SK-N-SH (cell line): ENCODE measurements around the gene SLC35A5. TPM values are rescaled to one million over a fixed set of nuclear protein-coding genes. Genes with fewer than 3 reads are reported as not detected.

ENCODE experiments used
- CTCF ChIA-PET: fragments of 300-600, 350-600 bp; formaldehyde crosslinking; extraction: SDS; loops from one replicate; lab custom pipeline; 2021; lab: Yijun Ruan, JAX
- POLR2A ChIA-PET: fragments of 350-600 bp; sonication (Branson Sonifier 250); formaldehyde crosslinking; extraction: SDS; loops from one replicate; lab custom pipeline; 2020; ENCODE audit warnings: antibody characterized with exemption, inconsistent platforms; lab: Yijun Ruan, JAX
- DNase-seq: peaks from one replicate; pipeline ENCODE4 v3.0.0; 2012
- H2AFZ ChIP-seq: fragments of 200-600 bp; sonication (generic); 2 replicates; pipeline ENCODE4 v1.8.1; 2016; ENCODE audit warnings: antibody characterized with exemption, mild to moderate bottlenecking, low read depth
- H3F3A ChIP-seq: fragments of 200-600 bp; sonication (generic); replicated peaks from 2 replicates; pipeline ENCODE3; 2016; ENCODE audit warnings: antibody characterized with exemption, mild to moderate bottlenecking; ENCODE audit not compliant: insufficient read depth
- H3K27ac ChIP-seq, 2 experiments: fragments of 200-500 bp in 1 of 2; fragments of 200-600 bp in 1 of 2; sonication (Bioruptor generic) in 1 of 2; sonication (generic), shearing (Covaris generic) in 1 of 2; 2 replicates each; pipeline versions ENCODE4 v1.5.1 to v1.6.1; 2014 to 2016; ENCODE audit warnings: low read depth in 2 of 2, inconsistent platforms in 1 of 2, low read length in 1 of 2, mild to moderate bottlenecking in 1 of 2, mixed read lengths in 1 of 2
- H3K27me3 ChIP-seq: fragments of 200-600 bp; sonication (generic), shearing (Covaris generic); 2 replicates; pipeline ENCODE4 v1.6.1; 2016; ENCODE audit warnings: mixed run types; ENCODE audit not compliant: insufficient read depth
- H3K36me3 ChIP-seq, 2 experiments: fragments of 200-500 bp in 1 of 2; fragments of 200-600 bp in 1 of 2; sonication (Bioruptor generic) in 1 of 2; sonication (generic) in 1 of 2; replicated peaks in 1 of 2; 2 replicates each; pipeline versions ENCODE3 to v1.5.1; 2014 to 2016; ENCODE audit warnings: low read length in 1 of 2, mild to moderate bottlenecking in 1 of 2; ENCODE audit not compliant: insufficient read depth in 2 of 2, control insufficient read depth in 1 of 2
- H3K4me1 ChIP-seq, 2 experiments: fragments of 200-500 bp in 1 of 2; fragments of 200-600 bp in 1 of 2; sonication (Bioruptor generic) in 1 of 2; sonication (generic), shearing (Covaris generic) in 1 of 2; 2 replicates each; pipeline versions ENCODE4 v1.5.1 to v1.6.1; 2014 to 2016; ENCODE audit warnings: low read depth in 1 of 2, low read length in 1 of 2, mixed run types in 1 of 2; ENCODE audit not compliant: insufficient read depth in 2 of 2, control insufficient read depth in 1 of 2
- H3K4me2 ChIP-seq: fragments of 200-600 bp; sonication (generic), shearing (Covaris generic); 2 replicates; pipeline ENCODE4 v1.6.1; 2017; ENCODE audit warnings: mixed run types
- H3K4me3 ChIP-seq, 2 experiments: fragments of 200-500 bp in 1 of 2; fragments of 200-600 bp in 1 of 2; sonication (Bioruptor generic) in 1 of 2; sonication (generic), shearing (Covaris generic) in 1 of 2; 2 replicates each; pipeline versions ENCODE4 v1.5.1 to v1.8.1; 2014 to 2016; ENCODE audit warnings: low read depth in 2 of 2, inconsistent platforms in 1 of 2, low read length in 1 of 2, mild to moderate bottlenecking in 1 of 2, mixed read lengths in 1 of 2, moderate library complexity in 1 of 2
- H3K79me2 ChIP-seq: fragments of 200-600 bp; sonication (generic); 2 replicates; pipeline ENCODE4 v1.8.1; 2017; ENCODE audit warnings: mild to moderate bottlenecking; ENCODE audit not compliant: insufficient read depth
- H3K9ac ChIP-seq: fragments of 200-600 bp; sonication (generic); 2 replicates; pipeline ENCODE4 v1.6.1; 2017; ENCODE audit warnings: mixed run types
- H3K9me2 ChIP-seq: fragments of 200-600 bp; sonication (generic); 2 replicates; pipeline ENCODE4 v1.6.1; 2017; ENCODE audit warnings: mixed run types
- H3K9me3 ChIP-seq: fragments of 200-600 bp; sonication (generic); 2 replicates; pipeline ENCODE4 v1.6.1; 2017; ENCODE audit warnings: mixed run types, mild to moderate bottlenecking, moderate library complexity
- H4K20me1 ChIP-seq: fragments of 200-600 bp; sonication (generic); 2 replicates; pipeline ENCODE4 v1.6.1; 2017; ENCODE audit warnings: mild to moderate bottlenecking, mixed run types; ENCODE audit not compliant: insufficient read depth
- CHD2 ChIP-seq: fragments of 150-350 bp; IDR thresholded peaks from 2 replicates; pipeline ENCODE4 v1.6.1; 2018; ENCODE audit warnings: low read length; ENCODE audit not compliant: partially characterized antibody
- ELF1 ChIP-seq: IDR thresholded peaks from 2 replicates; pipeline ENCODE4 v1.4.0; 2012
- FOXJ3 ChIP-seq: sonication (generic); formaldehyde crosslinking; IDR thresholded peaks from 2 replicates; pipeline ENCODE4 v1.5.1; 2020; ENCODE audit warnings: mild to moderate bottlenecking, missing genetic modification reagents
- FOXM1 ChIP-seq: IDR thresholded peaks from 2 replicates; pipeline ENCODE4 v1.4.0; 2012; ENCODE audit warnings: low read depth, mild to moderate bottlenecking
- JUND ChIP-seq: IDR thresholded peaks from 2 replicates; pipeline ENCODE4 v1.4.0; 2012
- MEF2A ChIP-seq: IDR thresholded peaks from 2 replicates; pipeline ENCODE4 v1.4.0; 2012; ENCODE audit warnings: low read depth, borderline replicate concordance
- MXI1 ChIP-seq: IDR thresholded peaks from 2 replicates; pipeline ENCODE4 v1.6.1; 2012; ENCODE audit warnings: mild to moderate bottlenecking, low read depth, low read length, improper control_type of control experiment
- NFIC ChIP-seq: IDR thresholded peaks from 2 replicates; pipeline ENCODE4 v1.4.0; 2012; ENCODE audit warnings: borderline replicate concordance
- NRF1 ChIP-seq: IDR thresholded peaks from 2 replicates; pipeline ENCODE4 v1.6.1; 2012; ENCODE audit warnings: low read depth, mild to moderate bottlenecking, low read length
- POLR2AphosphoS5 ChIP-seq: IDR thresholded peaks from 2 replicates; pipeline ENCODE4 v1.6.1; 2012; ENCODE audit warnings: low read depth, low read length
- RCOR1 ChIP-seq: fragments of 150-350 bp; IDR thresholded peaks from 2 replicates; pipeline ENCODE4 v1.6.1; 2017; ENCODE audit warnings: antibody characterized with exemption, low read length
- RFX5 ChIP-seq: IDR thresholded peaks from 2 replicates; pipeline ENCODE4 v1.6.1; 2012; ENCODE audit warnings: mild to moderate bottlenecking, improper control_type of control experiment, low read length
- SIN3A ChIP-seq: IDR thresholded peaks from 2 replicates; pipeline ENCODE4 v1.6.1; 2012; ENCODE audit warnings: low read depth, mild to moderate bottlenecking, low read length, moderate library complexity, borderline replicate concordance
- SMC3 ChIP-seq: IDR thresholded peaks from 2 replicates; pipeline ENCODE4 v1.6.1; 2012; ENCODE audit warnings: low read depth, low read length, improper control_type of control experiment
- TCF12 ChIP-seq: IDR thresholded peaks from 2 replicates; pipeline ENCODE4 v1.4.0; 2012
- YY1 ChIP-seq: IDR thresholded peaks from 2 replicates; pipeline ENCODE4 v1.4.0; 2012; ENCODE audit warnings: low read depth, mild to moderate bottlenecking
- WGBS: methylation state at CpG from one replicate; pipeline ENCODE4 v1.1.6; 2017; ENCODE audit warnings: low lambda C conversion rate; 5-methylcytosine and 5-hydroxymethylcytosine counted together
- polyA plus RNA-seq, 3 experiments: library from polyadenylated mRNA; depleted of rRNA; stranded (reverse); fragments of >200 nt; gene quantifications; 2 replicates each; pipeline ENCODE4 v1.2.3, GENCODE V29; 2012
- TF ChIP-seq, protein P1 (sequence below): fragments of 200-600 bp; sonication (generic); IDR thresholded peaks from 2 replicates; pipeline ENCODE4 v1.6.1; 2017; ENCODE audit warnings: antibody characterized with exemption, mild to moderate bottlenecking, moderate library complexity
- TF ChIP-seq, protein P2 (sequence below): IDR thresholded peaks from 2 replicates; pipeline ENCODE4 v1.6.1; 2012; ENCODE audit warnings: mild to moderate bottlenecking, low read depth, low read length, moderate library complexity
- TF ChIP-seq, protein P3 (sequence below): fragments of 150-350 bp; IDR thresholded peaks from 2 replicates; pipeline ENCODE4 v1.6.1; 2017; ENCODE audit warnings: antibody characterized with exemption, low read length, low read depth, borderline replicate concordance
- TF ChIP-seq, protein P4 (sequence below): IDR thresholded peaks from 2 replicates; pipeline ENCODE4 v1.4.0; 2012; ENCODE audit warnings: low read depth, borderline replicate concordance
- TF ChIP-seq, protein P5 (sequence below): IDR thresholded peaks from 2 replicates; pipeline ENCODE4; 2012

Gene SLC35A5
- polyA plus RNA-seq, 1 of the 3 experiments (the other 2 are of a cell fraction): 16.0 TPM

DNA sequence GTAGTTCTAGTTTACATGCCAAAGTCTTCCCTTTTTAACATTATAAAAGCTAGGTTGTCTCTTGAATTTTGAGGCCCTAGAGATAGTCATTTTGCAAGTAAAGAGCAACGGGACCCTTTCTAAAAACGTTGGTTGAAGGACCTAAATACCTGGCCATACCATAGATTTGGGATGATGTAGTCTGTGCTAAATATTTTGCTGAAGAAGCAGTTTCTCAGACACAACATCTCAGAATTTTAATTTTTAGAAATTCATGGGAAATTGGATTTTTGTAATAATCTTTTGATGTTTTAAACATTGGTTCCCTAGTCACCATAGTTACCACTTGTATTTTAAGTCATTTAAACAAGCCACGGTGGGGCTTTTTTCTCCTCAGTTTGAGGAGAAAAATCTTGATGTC lies 21.3 kb downstream of the SLC35A5 start:
- Histone ChIP-seq H3K27ac (no peak overlapping the region), H3F3A (peaks cover 3% of the 10 kb centered on the region), H3K4me1 (no peaks in the 10 kb centered on the region), H3K4me3 (no peak overlapping the region), H3K9me3 (no peaks in the 10 kb centered on the region), H3K9ac (no peak overlapping the region), H3K36me3 (peaks cover 43 to 71% of the 10 kb centered on the region in 2 experiments)
- POLR2A ChIA-PET: no interaction called here
- TF ChIP-seq, protein P1, sequence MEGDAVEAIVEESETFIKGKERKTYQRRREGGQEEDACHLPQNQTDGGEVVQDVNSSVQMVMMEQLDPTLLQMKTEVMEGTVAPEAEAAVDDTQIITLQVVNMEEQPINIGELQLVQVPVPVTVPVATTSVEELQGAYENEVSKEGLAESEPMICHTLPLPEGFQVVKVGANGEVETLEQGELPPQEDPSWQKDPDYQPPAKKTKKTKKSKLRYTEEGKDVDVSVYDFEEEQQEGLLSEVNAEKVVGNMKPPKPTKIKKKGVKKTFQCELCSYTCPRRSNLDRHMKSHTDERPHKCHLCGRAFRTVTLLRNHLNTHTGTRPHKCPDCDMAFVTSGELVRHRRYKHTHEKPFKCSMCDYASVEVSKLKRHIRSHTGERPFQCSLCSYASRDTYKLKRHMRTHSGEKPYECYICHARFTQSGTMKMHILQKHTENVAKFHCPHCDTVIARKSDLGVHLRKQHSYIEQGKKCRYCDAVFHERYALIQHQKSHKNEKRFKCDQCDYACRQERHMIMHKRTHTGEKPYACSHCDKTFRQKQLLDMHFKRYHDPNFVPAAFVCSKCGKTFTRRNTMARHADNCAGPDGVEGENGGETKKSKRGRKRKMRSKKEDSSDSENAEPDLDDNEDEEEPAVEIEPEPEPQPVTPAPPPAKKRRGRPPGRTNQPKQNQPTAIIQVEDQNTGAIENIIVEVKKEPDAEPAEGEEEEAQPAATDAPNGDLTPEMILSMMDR: no peak
- TF ChIP-seq JUND (no peak), CHD2 (no peak), FOXM1 (no peak), MEF2A (no peak), RCOR1 (no peak), ELF1 (no peak), TCF12 (no peak), NRF1 (no peak)
- TF ChIP-seq, all 33 proteins: peak for 0
- H3K79me2 ChIP-seq: no peaks in the 10 kb centered on the region
- CTCF ChIA-PET: interaction anchor here (0.8 to 3.0 kb wide), 27 partner anchors 10 to 1044 kb away, joined by 3 to 38 read pairs (median 7); partner anchors contain the start of genes ATG3, CCDC80, GTPBP8 and SLC35A5
- H3K9me2 ChIP-seq: no peaks in the 10 kb centered on the region
- no peaks in the 10 kb centered on the region for H4K20me1 ChIP-seq
- H2AFZ ChIP-seq: no peak overlapping the region
- no peak for DNase-seq
- H3K4me2 ChIP-seq: no peak overlapping the region
- WGBS: 71% methylated on average over 3 of the region's 3 CpGs
- no peaks in the 10 kb centered on the region for H3K27me3 ChIP-seq

DNA sequence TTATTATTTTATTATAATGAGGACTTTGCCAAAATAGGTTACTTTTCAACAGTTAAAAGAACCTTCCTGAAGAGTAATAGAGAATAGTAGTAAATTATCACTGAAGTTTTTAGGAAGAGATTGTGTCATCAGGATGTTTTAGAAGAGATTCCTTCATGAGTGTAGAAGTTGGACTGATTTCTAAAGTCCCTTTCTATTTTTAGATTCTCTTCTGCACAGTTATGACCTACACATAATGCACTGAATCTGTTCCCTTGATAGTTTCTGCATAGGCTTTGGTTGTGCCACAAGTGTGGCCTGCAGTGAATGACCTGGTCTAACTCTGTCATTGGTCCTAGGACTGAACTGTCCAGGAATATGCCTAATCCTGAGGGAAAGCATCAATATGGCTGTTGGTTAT lies 23.9 kb downstream of the SLC35A5 start:
- no peaks in the 10 kb centered on the region for H3K9me3 ChIP-seq
- no peak for DNase-seq
- CTCF ChIA-PET: interaction anchor here (0.9 to 1.1 kb wide), 2 partner anchors 7 to 450 kb away, joined by 3 to 4 read pairs; no protein-coding TSS in a partner anchor
- no peaks in the 10 kb centered on the region for H3K79me2 ChIP-seq
- no peak overlapping the region for H3K4me2 ChIP-seq
- H3F3A ChIP-seq: peaks cover 3% of the 10 kb centered on the region
- no peaks in the 10 kb centered on the region for H3K4me1 ChIP-seq
- H3K36me3 ChIP-seq: peaks cover 37 to 49% of the 10 kb centered on the region in 2 experiments
- no peak overlapping the region for H3K4me3 ChIP-seq
- H3K27me3 ChIP-seq: no peaks in the 10 kb centered on the region
- H3K9ac ChIP-seq: no peak overlapping the region
- no peaks in the 10 kb centered on the region for H4K20me1 ChIP-seq
- H3K27ac ChIP-seq: no peak overlapping the region
- POLR2A ChIA-PET: no interaction called here
- H3K9me2 ChIP-seq: no peaks in the 10 kb centered on the region
- H2AFZ ChIP-seq: no peak overlapping the region
- TF ChIP-seq POLR2AphosphoS5: no peak
- TF ChIP-seq YY1: no peak
- TF ChIP-seq RFX5: no peak
- no peak for TF ChIP-seq NRF1
- TF ChIP-seq, protein P2, sequence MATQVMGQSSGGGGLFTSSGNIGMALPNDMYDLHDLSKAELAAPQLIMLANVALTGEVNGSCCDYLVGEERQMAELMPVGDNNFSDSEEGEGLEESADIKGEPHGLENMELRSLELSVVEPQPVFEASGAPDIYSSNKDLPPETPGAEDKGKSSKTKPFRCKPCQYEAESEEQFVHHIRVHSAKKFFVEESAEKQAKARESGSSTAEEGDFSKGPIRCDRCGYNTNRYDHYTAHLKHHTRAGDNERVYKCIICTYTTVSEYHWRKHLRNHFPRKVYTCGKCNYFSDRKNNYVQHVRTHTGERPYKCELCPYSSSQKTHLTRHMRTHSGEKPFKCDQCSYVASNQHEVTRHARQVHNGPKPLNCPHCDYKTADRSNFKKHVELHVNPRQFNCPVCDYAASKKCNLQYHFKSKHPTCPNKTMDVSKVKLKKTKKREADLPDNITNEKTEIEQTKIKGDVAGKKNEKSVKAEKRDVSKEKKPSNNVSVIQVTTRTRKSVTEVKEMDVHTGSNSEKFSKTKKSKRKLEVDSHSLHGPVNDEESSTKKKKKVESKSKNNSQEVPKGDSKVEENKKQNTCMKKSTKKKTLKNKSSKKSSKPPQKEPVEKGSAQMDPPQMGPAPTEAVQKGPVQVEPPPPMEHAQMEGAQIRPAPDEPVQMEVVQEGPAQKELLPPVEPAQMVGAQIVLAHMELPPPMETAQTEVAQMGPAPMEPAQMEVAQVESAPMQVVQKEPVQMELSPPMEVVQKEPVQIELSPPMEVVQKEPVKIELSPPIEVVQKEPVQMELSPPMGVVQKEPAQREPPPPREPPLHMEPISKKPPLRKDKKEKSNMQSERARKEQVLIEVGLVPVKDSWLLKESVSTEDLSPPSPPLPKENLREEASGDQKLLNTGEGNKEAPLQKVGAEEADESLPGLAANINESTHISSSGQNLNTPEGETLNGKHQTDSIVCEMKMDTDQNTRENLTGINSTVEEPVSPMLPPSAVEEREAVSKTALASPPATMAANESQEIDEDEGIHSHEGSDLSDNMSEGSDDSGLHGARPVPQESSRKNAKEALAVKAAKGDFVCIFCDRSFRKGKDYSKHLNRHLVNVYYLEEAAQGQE: no peak
- no peak for TF ChIP-seq FOXJ3 (CRISPR knock-in tag)
- TF ChIP-seq, protein P3, sequence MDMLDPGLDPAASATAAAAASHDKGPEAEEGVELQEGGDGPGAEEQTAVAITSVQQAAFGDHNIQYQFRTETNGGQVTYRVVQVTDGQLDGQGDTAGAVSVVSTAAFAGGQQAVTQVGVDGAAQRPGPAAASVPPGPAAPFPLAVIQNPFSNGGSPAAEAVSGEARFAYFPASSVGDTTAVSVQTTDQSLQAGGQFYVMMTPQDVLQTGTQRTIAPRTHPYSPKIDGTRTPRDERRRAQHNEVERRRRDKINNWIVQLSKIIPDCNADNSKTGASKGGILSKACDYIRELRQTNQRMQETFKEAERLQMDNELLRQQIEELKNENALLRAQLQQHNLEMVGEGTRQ: no peak
- TF ChIP-seq, protein P4, sequence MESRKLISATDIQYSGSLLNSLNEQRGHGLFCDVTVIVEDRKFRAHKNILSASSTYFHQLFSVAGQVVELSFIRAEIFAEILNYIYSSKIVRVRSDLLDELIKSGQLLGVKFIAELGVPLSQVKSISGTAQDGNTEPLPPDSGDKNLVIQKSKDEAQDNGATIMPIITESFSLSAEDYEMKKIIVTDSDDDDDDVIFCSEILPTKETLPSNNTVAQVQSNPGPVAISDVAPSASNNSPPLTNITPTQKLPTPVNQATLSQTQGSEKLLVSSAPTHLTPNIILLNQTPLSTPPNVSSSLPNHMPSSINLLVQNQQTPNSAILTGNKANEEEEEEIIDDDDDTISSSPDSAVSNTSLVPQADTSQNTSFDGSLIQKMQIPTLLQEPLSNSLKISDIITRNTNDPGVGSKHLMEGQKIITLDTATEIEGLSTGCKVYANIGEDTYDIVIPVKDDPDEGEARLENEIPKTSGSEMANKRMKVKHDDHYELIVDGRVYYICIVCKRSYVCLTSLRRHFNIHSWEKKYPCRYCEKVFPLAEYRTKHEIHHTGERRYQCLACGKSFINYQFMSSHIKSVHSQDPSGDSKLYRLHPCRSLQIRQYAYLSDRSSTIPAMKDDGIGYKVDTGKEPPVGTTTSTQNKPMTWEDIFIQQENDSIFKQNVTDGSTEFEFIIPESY: no peak
- TF ChIP-seq JUND: no peak
- no peak for TF ChIP-seq MXI1
- no peak for TF ChIP-seq SMC3
- TF ChIP-seq, protein P5, sequence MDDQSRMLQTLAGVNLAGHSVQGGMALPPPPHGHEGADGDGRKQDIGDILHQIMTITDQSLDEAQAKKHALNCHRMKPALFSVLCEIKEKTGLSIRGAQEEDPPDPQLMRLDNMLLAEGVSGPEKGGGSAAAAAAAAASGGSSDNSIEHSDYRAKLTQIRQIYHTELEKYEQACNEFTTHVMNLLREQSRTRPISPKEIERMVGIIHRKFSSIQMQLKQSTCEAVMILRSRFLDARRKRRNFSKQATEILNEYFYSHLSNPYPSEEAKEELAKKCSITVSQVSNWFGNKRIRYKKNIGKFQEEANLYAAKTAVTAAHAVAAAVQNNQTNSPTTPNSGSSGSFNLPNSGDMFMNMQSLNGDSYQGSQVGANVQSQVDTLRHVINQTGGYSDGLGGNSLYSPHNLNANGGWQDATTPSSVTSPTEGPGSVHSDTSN: no peak
- no peak for TF ChIP-seq SIN3A
- TF ChIP-seq NFIC: no peak
